H1 (cell line): ENCODE data around the gene RABEP1. TPM values are rescaled to one million over a fixed set of nuclear protein-coding genes. Genes with fewer than 3 reads are reported as not detected.

Experiments used
- CTCF ChIA-PET: fragments of 300-600 bp; sonication (Branson Sonifier 250); formaldehyde crosslinking; loops from one replicate; lab custom pipeline; 2021; ENCODE audit not compliant: partially characterized antibody; lab: Charles Lee
- POLR2A ChIA-PET: fragments of 300-600 bp; sonication (Branson Sonifier 250); formaldehyde crosslinking; loops from one replicate; lab custom pipeline; 2021; ENCODE audit warnings: inconsistent platforms; ENCODE audit not compliant: partially characterized antibody; lab: Charles Lee
- DNase-seq, 2 experiments: peaks; one replicate each; pipeline versions ENCODE4 v3.0.0 to v3.0.0-alpha.2; 2010 to 2022; ENCODE audit warnings: low spot score in 2 of 2, low read depth in 1 of 2, mixed read lengths in 1 of 2
- FAIRE-seq: peaks from 2 replicates; lab custom pipeline; 2011; peaks lifted over from hg19 to GRCh38; lab: Jason Lieb, UNC
- H2AFZ ChIP-seq: 2 replicates; pipeline ENCODE4 v1.8.1; 2012; ENCODE audit warnings: low read length, inconsistent platforms
- H2AK5ac ChIP-seq: 2 replicates; pipeline ENCODE4 v1.6.1; 2013; ENCODE audit warnings: low read depth, low read length
- H2BK120ac ChIP-seq: replicated peaks from 2 replicates; pipeline ENCODE3; 2013; ENCODE audit warnings: low read depth, low read length, inconsistent platforms
- H2BK12ac ChIP-seq: 2 replicates; pipeline ENCODE4 v1.6.1; 2013; ENCODE audit warnings: low read depth, low read length
- H2BK15ac ChIP-seq: 2 replicates; pipeline ENCODE4 v1.6.1; 2013; ENCODE audit warnings: low read length
- H2BK20ac ChIP-seq: 2 replicates; pipeline ENCODE4 v1.6.1; 2013; ENCODE audit warnings: low read length
- H2BK5ac ChIP-seq: 2 replicates; pipeline ENCODE4 v1.6.1; 2013; ENCODE audit warnings: low read depth, low read length
- H3K14ac ChIP-seq: 2 replicates; pipeline ENCODE4 v1.6.1; 2013; ENCODE audit warnings: inconsistent platforms; ENCODE audit not compliant: insufficient read length
- H3K18ac ChIP-seq: 2 replicates; pipeline ENCODE4 v1.6.1; 2013; ENCODE audit warnings: low read length; ENCODE audit errors: extremely low read depth
- H3K23ac ChIP-seq: 2 replicates; pipeline ENCODE4 v1.6.1; 2013; ENCODE audit warnings: inconsistent platforms; ENCODE audit not compliant: insufficient read length
- H3K23me2 ChIP-seq: 2 replicates; pipeline ENCODE4 v1.6.1; 2013; ENCODE audit warnings: low read depth, low read length
- H3K27ac ChIP-seq: 2 replicates; pipeline ENCODE4 v1.6.1; 2011; ENCODE audit warnings: low read depth, low read length, inconsistent platforms
- H3K27me3 ChIP-seq, 4 experiments: replicated peaks in 1 of 4; 1 replicate in 1 of 4; 2 replicates in 3 of 4; pipeline versions ENCODE4 v1.6.1 to v1.8.1; 2011 to 2013; ENCODE audit warnings: low read length in 3 of 4, mild to moderate bottlenecking in 3 of 4, inconsistent platforms in 2 of 4, mixed read lengths in 2 of 4, moderate library complexity in 1 of 4; ENCODE audit not compliant: control insufficient read depth in 3 of 4, insufficient read depth in 3 of 4; ENCODE audit errors: extremely low read depth in 1 of 4
- H3K36me3 ChIP-seq, 4 experiments: 2 replicates each; pipeline versions ENCODE4 v1.6.1 to v1.8.1; 2011 to 2013; ENCODE audit warnings: mild to moderate bottlenecking in 4 of 4, low read length in 3 of 4, moderate library complexity in 2 of 4, control low read depth in 1 of 4, inconsistent platforms in 1 of 4; ENCODE audit not compliant: insufficient read depth in 4 of 4, control insufficient read depth in 2 of 4
- H3K4ac ChIP-seq: replicated peaks from 2 replicates; pipeline ENCODE3; 2013; ENCODE audit warnings: low read length, low read depth, mixed read lengths, inconsistent platforms; ENCODE audit not compliant: insufficient read length
- H3K4me1 ChIP-seq, 4 experiments: replicated peaks in 1 of 4; 1 replicate in 1 of 4; 2 replicates in 3 of 4; pipeline versions ENCODE4 v1.6.1 to v1.8.1; 2011 to 2013; ENCODE audit warnings: low read length in 3 of 4, inconsistent platforms in 2 of 4, mixed read lengths in 1 of 4; ENCODE audit not compliant: insufficient read depth in 4 of 4, control insufficient read depth in 3 of 4
- H3K4me2 ChIP-seq, 2 experiments: 2 replicates each; pipeline versions ENCODE4 v1.6.1 to v1.8.1; 2011 to 2013; ENCODE audit warnings: low read depth in 2 of 2, low read length in 2 of 2, control low read depth in 1 of 2, inconsistent platforms in 1 of 2, mild to moderate bottlenecking in 1 of 2; ENCODE audit not compliant: insufficient read depth in 1 of 2
- H3K4me3 ChIP-seq, 4 experiments: fragments of 200-600, 300-600 bp in 1 of 4; sonication (generic), shearing (Covaris generic), sonication (Bioruptor Twin) in 1 of 4; 2 replicates each; pipeline versions ENCODE4 v1.5.1 to v1.8.1; 2011 to 2016; ENCODE audit warnings: low read length in 4 of 4, low read depth in 3 of 4, control low read depth in 2 of 4, inconsistent platforms in 2 of 4, mild to moderate bottlenecking in 2 of 4, mixed read lengths in 1 of 4, moderate library complexity in 1 of 4; ENCODE audit not compliant: insufficient read depth in 2 of 4; ENCODE audit errors: extremely low read depth in 1 of 4
- H3K56ac ChIP-seq: replicated peaks from 2 replicates; pipeline ENCODE3; 2013; ENCODE audit warnings: low read depth, mild to moderate bottlenecking, mixed read lengths, low read length, inconsistent platforms; ENCODE audit not compliant: insufficient read length
- H3K79me1 ChIP-seq: 2 replicates; pipeline ENCODE4 v1.6.1; 2013; ENCODE audit warnings: low read depth, low read length, control low read depth
- H3K79me2 ChIP-seq, 2 experiments: 2 replicates each; pipeline versions ENCODE4 v1.6.1 to v1.8.1; 2012 to 2013; ENCODE audit warnings: low read length in 2 of 2, mild to moderate bottlenecking in 2 of 2, inconsistent platforms in 1 of 2; ENCODE audit not compliant: insufficient read depth in 2 of 2, control insufficient read depth in 1 of 2
- H3K9ac ChIP-seq, 4 experiments: replicated peaks in 1 of 4; 1 replicate in 1 of 4; 2 replicates in 3 of 4; pipeline versions ENCODE4 v1.6.1 to v1.8.1; 2011 to 2013; ENCODE audit warnings: low read depth in 3 of 4, low read length in 3 of 4, control low read depth in 2 of 4, mild to moderate bottlenecking in 2 of 4, moderate library complexity in 2 of 4, inconsistent platforms in 1 of 4; ENCODE audit errors: extremely low read depth in 1 of 4
- H3K9me3 ChIP-seq, 2 experiments: 2 replicates each; pipeline versions ENCODE4 v1.6.1 to v1.8.1; 2012 to 2013; ENCODE audit warnings: mild to moderate bottlenecking in 2 of 2, moderate library complexity in 2 of 2, control low read depth in 1 of 2, inconsistent platforms in 1 of 2, low read depth in 1 of 2, low read length in 1 of 2, mixed read lengths in 1 of 2; ENCODE audit not compliant: insufficient read depth in 2 of 2
- H4K20me1 ChIP-seq, 2 experiments: replicated peaks in 1 of 2; 2 replicates each; pipeline versions ENCODE3 to v1.8.1; 2011 to 2013; ENCODE audit warnings: inconsistent platforms in 2 of 2, low read length in 2 of 2, mild to moderate bottlenecking in 1 of 2; ENCODE audit not compliant: insufficient read depth in 2 of 2, control insufficient read depth in 1 of 2
- H4K5ac ChIP-seq: 2 replicates; pipeline ENCODE4 v1.6.1; 2013; ENCODE audit warnings: low read length, low read depth, mixed read lengths, inconsistent platforms; ENCODE audit not compliant: insufficient read length
- H4K8ac ChIP-seq: 2 replicates; pipeline ENCODE4 v1.8.0; 2013; ENCODE audit warnings: mild to moderate bottlenecking, moderate library complexity, low read length, inconsistent platforms; ENCODE audit not compliant: insufficient read depth; ENCODE audit errors: extremely low read depth
- H4K91ac ChIP-seq: replicated peaks from 2 replicates; pipeline ENCODE3; 2013; ENCODE audit warnings: low read length, mixed read lengths, inconsistent platforms; ENCODE audit not compliant: insufficient read length
- CREB1 ChIP-seq: IDR thresholded peaks from 2 replicates; pipeline ENCODE4 v1.6.1; 2012; ENCODE audit warnings: inconsistent platforms
- KDM1A ChIP-seq: fragments of 200-600, 300-600 bp; sonication (generic); IDR thresholded peaks from 2 replicates; pipeline ENCODE4 v1.7.1; 2016; ENCODE audit warnings: mild to moderate bottlenecking, low read length, borderline replicate concordance
- NANOG ChIP-seq: IDR thresholded peaks from 2 replicates; pipeline ENCODE4 v1.6.1; 2011; ENCODE audit warnings: low read length, low read depth, mild to moderate bottlenecking, inconsistent platforms; ENCODE audit not compliant: insufficient read depth, poor library complexity, severe bottlenecking
- NRF1 ChIP-seq: IDR thresholded peaks from 2 replicates; pipeline ENCODE4 v1.6.1; 2011; ENCODE audit warnings: mild to moderate bottlenecking, low read depth, low read length, improper control_type of control experiment
- RAD21 ChIP-seq, 2 experiments: IDR thresholded peaks in 1 of 2; conservative IDR thresholded peaks in 1 of 2; 2 replicates each; pipeline ENCODE4 v1.6.1; 2011; ENCODE audit warnings: low read depth in 2 of 2, low read length in 2 of 2, improper control_type of control experiment in 1 of 2, inconsistent platforms in 1 of 2, mild to moderate bottlenecking in 1 of 2, moderate library complexity in 1 of 2
- RFX5 ChIP-seq: IDR thresholded peaks from 2 replicates; pipeline ENCODE4 v1.6.1; 2011; ENCODE audit warnings: low read depth, low read length, improper control_type of control experiment, borderline replicate concordance
- whole genome bisulfite sequencing, 2 experiments: shearing (Covaris generic) in 1 of 2; methylation state at CpG; one replicate each; pipeline versions ENCODE4 v1.1.6 to v1.1.7; 2013 to 2015; ENCODE audit warnings: low lambda C conversion rate in 2 of 2, mixed read lengths in 2 of 2, inconsistent platforms in 1 of 2, low coverage in 1 of 2, missing lambda C conversion rate in 1 of 2; ENCODE audit not compliant: insufficient replicate concordance in 2 of 2, insufficient coverage in 1 of 2, insufficient read length in 1 of 2; ENCODE audit errors: extremely low coverage in 1 of 2, missing lambda C conversion rate in 1 of 2; 5-methylcytosine and 5-hydroxymethylcytosine counted together
- polyA plus RNA-seq, 7 experiments: library from polyadenylated mRNA; depleted of rRNA in 3 of 7; stranded (reverse) in 5 of 7; unstranded in 2 of 7; fragments of >200 nt in 5 of 7; fragments of 200-250 nt in 2 of 7; gene quantifications; 1 replicate in 5 of 7; 2 replicates in 1 of 7; 4 replicates in 1 of 7; pipeline versions ENCODE4 v1.2.1 to v1.2.3, GENCODE V29; 2011 to 2013; ENCODE audit warnings: missing spikeins in 2 of 7, mixed read lengths in 2 of 7
- total RNA-seq: library from RNA; stranded (reverse); fragmentation: NEBNext Ultra II Directional; extraction: Animal tissue kit (Norgen Biotek cat#: 25700); gene quantifications from 2 replicates; pipeline ENCODE4 v1.2.1, GENCODE V29; 2021

Gene RABEP1
- total and polyA plus RNA-seq, 2 of the 8 experiments (the other 6 are each of a cell fraction or from before 2014, with no cell fraction given) = 8.5 to 52.3 TPM

GRCh38 chr17:5325851-5326250 is 43.8 kb downstream of the RABEP1 start:
- Histone ChIP-seq H3K79me1 (no peaks in the 10 kb centered on the region), H2BK15ac (no peak overlapping the region), H2BK20ac (no peak overlapping the region), H2AK5ac (no peak overlapping the region), H2BK5ac (no peak overlapping the region), H2BK12ac (no peak overlapping the region), H3K27ac (no peak overlapping the region), H3K18ac (no peak overlapping the region), H3K23me2 (no peaks in the 10 kb centered on the region), H3K9ac (no peak overlapping the region), H3K14ac (no peak overlapping the region), H2BK120ac (no peak overlapping the region), H4K91ac (no peak overlapping the region), H3K4me2 (no peak overlapping the region), H4K8ac (no peak overlapping the region), H3K9me3 (no peaks in the 10 kb centered on the region), H3K27me3 (no peaks in the 10 kb centered on the region), H3K4me3 (no peak overlapping the region), H3K36me3 (0 out of 8 replicates have a peak, but pooled peaks cover 0 to under 1% (median 0%) of the 10 kb centered on the region in 4 experiments), H4K20me1 (no peaks in the 10 kb centered on the region), H3K23ac (no peak overlapping the region), H4K5ac (no peak overlapping the region), H3K56ac (no peak overlapping the region), H3K4ac (no peak overlapping the region), H3K4me1 (no peaks in the 10 kb centered on the region)
- CTCF ChIA-PET = interaction anchor here (0.7 kb wide), 1 partner anchor 88 kb away, joined by 3 read pairs; no protein-coding TSS in a partner anchor
- FAIRE-seq (no peak), DNase-seq (no peak)
- 91% methylated on average over 4 of the region's 4 CpGs; no CpG with 5 or more reads in 1 of the 2 experiments for WGBS, 2 experiments
- POLR2A ChIA-PET = no interaction called here
- TF ChIP-seq RAD21 (IDR thresholded peaks at IDR 0.05 in 1 of 2, conservative IDR thresholded peaks at IDR 0.05 in 1 of 2; ENCODE audit: low read depth in 2 of 2, low read length in 2 of 2) (no peak), NRF1 (no peak), CREB1 (no peak), RFX5 (no peak), KDM1A (no peak), NANOG (no peak)
- TF ChIP-seq, all 59 proteins: peak for 0
- Histone ChIP-seq H3K79me2 (peaks cover 3 to 6% of the 10 kb centered on the region in 2 experiments; a peak in 3 of 4 replicates), H2AFZ (no peak overlapping the region)
